Liver (tissue), 9 donors: Measurements from ENCODE around the gene SLC2A9. TPM values are rescaled to one million over a fixed set of nuclear protein-coding genes. Genes with fewer than 3 reads are reported as not detected.

Experiments
- DNase-seq: peaks from one replicate; pipeline ENCODE4 v3.0.0-alpha.2; 2017; ENCODE audit warnings: low spot score
- H3K27ac ChIP-seq, 2 donors: one replicate each; pipeline ENCODE4 v1.7.0; 2013; ENCODE audit warnings: inconsistent platforms in 2 of 2, low read length in 2 of 2, control low read depth in 1 of 2, low read depth in 1 of 2, mild to moderate bottlenecking in 1 of 2
- H3K27me3 ChIP-seq, 4 donors: one replicate each; pipeline versions ENCODE4 v1.6.1 to v1.7.0; 2013; ENCODE audit warnings: low read length in 3 of 4, inconsistent platforms in 1 of 4, mild to moderate bottlenecking in 1 of 4, moderate library complexity in 1 of 4; ENCODE audit not compliant: control insufficient read depth in 4 of 4, insufficient read depth in 4 of 4
- H3K36me3 ChIP-seq, 4 donors: one replicate each; pipeline versions ENCODE4 v1.6.1 to v1.7.0; 2013; ENCODE audit warnings: low read length in 3 of 4, mild to moderate bottlenecking in 3 of 4, low read depth in 1 of 4, moderate library complexity in 1 of 4; ENCODE audit not compliant: control insufficient read depth in 4 of 4, insufficient read depth in 3 of 4
- H3K4me1 ChIP-seq, 4 donors: one replicate each; pipeline versions ENCODE4 v1.6.1 to v1.7.0; 2013; ENCODE audit warnings: low read length in 3 of 4, mild to moderate bottlenecking in 3 of 4, moderate library complexity in 1 of 4; ENCODE audit not compliant: control insufficient read depth in 4 of 4, insufficient read depth in 4 of 4
- H3K4me3 ChIP-seq, 3 donors: one replicate each; pipeline versions ENCODE4 v1.6.1 to v1.7.0; 2013; ENCODE audit warnings: low read length in 3 of 3, control low read depth in 1 of 3, low read depth in 1 of 3, mild to moderate bottlenecking in 1 of 3
- H3K9ac ChIP-seq, 2 donors: one replicate each; pipeline ENCODE4 v1.7.0; 2013; ENCODE audit warnings: low read length in 2 of 2, mild to moderate bottlenecking in 2 of 2, moderate library complexity in 2 of 2, control low read depth in 1 of 2, low read depth in 1 of 2
- H3K9me3 ChIP-seq, 4 donors: one replicate each; pipeline versions ENCODE4 v1.6.1 to v1.7.0; 2013; ENCODE audit warnings: low read length in 3 of 4; ENCODE audit not compliant: control insufficient read depth in 4 of 4
- ATF3 ChIP-seq: IDR thresholded peaks from 2 replicates; pipeline ENCODE4 v1.6.1; 2016; ENCODE audit warnings: antibody characterized with exemption
- CTCF ChIP-seq: fragments of 150-350 bp; IDR thresholded peaks from 2 replicates; pipeline ENCODE4 v1.5.1; 2017; ENCODE audit warnings: improper control_type of control experiment, low read depth, low read length; ENCODE audit not compliant: missing input control
- EGR1 ChIP-seq, 2 donors: IDR thresholded peaks; 2 replicates each; pipeline ENCODE4 v1.6.1; 2016 to 2018; ENCODE audit warnings: antibody characterized with exemption in 2 of 2, low read depth in 2 of 2
- FOXA2 ChIP-seq: IDR thresholded peaks from 2 replicates; pipeline ENCODE4 v1.6.1; 2016; ENCODE audit warnings: antibody characterized with exemption
- GABPA ChIP-seq, 2 donors: IDR thresholded peaks in 1 of 2; conservative IDR thresholded peaks in 1 of 2; 2 replicates each; pipeline ENCODE4 v1.6.1; 2016; ENCODE audit warnings: antibody characterized with exemption in 2 of 2, mild to moderate bottlenecking in 1 of 2, moderate library complexity in 1 of 2
- HNF4A ChIP-seq, 2 donors: conservative IDR thresholded peaks; 2 replicates each; pipeline ENCODE4 v1.6.1; 2016; ENCODE audit warnings: antibody characterized with exemption in 2 of 2, mild to moderate bottlenecking in 2 of 2
- HNF4G ChIP-seq: IDR thresholded peaks from 2 replicates; pipeline ENCODE4 v1.6.1; 2016; ENCODE audit warnings: antibody characterized with exemption
- JUND ChIP-seq, 2 donors: IDR thresholded peaks; 2 replicates each; pipeline ENCODE4 v1.6.1; 2016; ENCODE audit warnings: antibody characterized with exemption in 2 of 2
- MAX ChIP-seq: IDR thresholded peaks from 2 replicates; pipeline ENCODE4 v1.6.1; 2016; ENCODE audit warnings: antibody characterized with exemption
- NR2F2 ChIP-seq: IDR thresholded peaks from 2 replicates; pipeline ENCODE4 v1.6.1; 2016; ENCODE audit warnings: antibody characterized with exemption
- RAD21 ChIP-seq, 2 donors: IDR thresholded peaks; 2 replicates each; pipeline ENCODE4 v1.6.1; 2016; ENCODE audit warnings: antibody characterized with exemption in 2 of 2, mild to moderate bottlenecking in 2 of 2
- REST ChIP-seq: IDR thresholded peaks from 2 replicates; pipeline ENCODE4 v1.6.1; 2016; ENCODE audit warnings: antibody characterized with exemption, mild to moderate bottlenecking
- RXRA ChIP-seq, 2 donors: IDR thresholded peaks; 2 replicates each; pipeline ENCODE4 v1.6.1; 2017 to 2018; ENCODE audit warnings: antibody characterized with exemption in 2 of 2, mild to moderate bottlenecking in 1 of 2
- SP1 ChIP-seq: IDR thresholded peaks from 2 replicates; pipeline ENCODE4 v1.6.1; 2018; ENCODE audit warnings: antibody characterized with exemption, mild to moderate bottlenecking
- YY1 ChIP-seq: IDR thresholded peaks from 2 replicates; pipeline ENCODE4 v1.6.1; 2016; ENCODE audit warnings: antibody characterized with exemption, mild to moderate bottlenecking
- ZBTB33 ChIP-seq: IDR thresholded peaks from 2 replicates; pipeline ENCODE4 v1.6.1; 2016; ENCODE audit warnings: antibody characterized with exemption
- WGBS: extraction: QIAGEN DNeasy Blood & Tissue Kit; methylation state at CpG from one replicate; pipeline ENCODE4 v1.1.7; 2013; 5-methylcytosine and 5-hydroxymethylcytosine counted together
- polyA plus RNA-seq, 2 donors: library from polyadenylated mRNA; stranded (reverse) in 1 of 2; unstranded in 1 of 2; fragments of 200-250 nt in 1 of 2; fragments of >200 nt in 1 of 2; fragmentation: Nextera tagmentation in 1 of 2; extraction: Ambion mirVana in 1 of 2; gene quantifications; one replicate each; pipeline versions ENCODE4 v1.2.1 to v1.2.3, GENCODE V29; 2013 to 2015
- total RNA-seq, 2 donors: library from RNA; depleted of rRNA; stranded (reverse); fragments of >200 nt; gene quantifications; one replicate each; pipeline ENCODE4 v1.2.3, GENCODE V29; 2014
- donor health status: healthy.
- donor health status: healthy.
- donor health status: healthy.
- donor health status: healthy.
- donor health status: healthy.

The SLC2A9 gene
- total and polyA plus RNA-seq, 4 donors = 6.2 to 49.0 (median 21.6) TPM

- 92% methylated on average over 11 of the region's 11 CpGs for WGBS
- Histone ChIP-seq H3K9me3 (no peaks in the 10 kb centered on the region), H3K4me1 (peaks cover 0 to 1% (median 0%) of the 10 kb centered on the region in 4 donors), H3K4me3 (no peak overlapping the region), H3K36me3 (peaks cover 2 to 10% (median 5%) of the 10 kb centered on the region in 4 donors), H3K27ac (no peak overlapping the region), H3K27me3 (no peaks in the 10 kb centered on the region), H3K9ac (no peak overlapping the region)
- DNase-seq = no peak
- no peak for TF ChIP-seq ATF3
- no peak for TF ChIP-seq RXRA (IDR thresholded peaks at IDR 0.05)
- no peak for TF ChIP-seq MAX
- TF ChIP-seq GABPA (IDR thresholded peaks at IDR 0.05 in 1 of 2, conservative IDR thresholded peaks at IDR 0.05 in 1 of 2) = no peak
- no peak for TF ChIP-seq YY1
- TF ChIP-seq EGR1 (IDR thresholded peaks at IDR 0.05; ENCODE audit: low read depth in 2 of 2) = no peak
- no peak for TF ChIP-seq HNF4A (conservative IDR thresholded peaks at IDR 0.05)
- TF ChIP-seq HNF4G = no peak
- TF ChIP-seq SP1 = no peak
- no peak for TF ChIP-seq ZBTB33
- no peak for TF ChIP-seq CTCF
- no peak for TF ChIP-seq NR2F2
- no peak for TF ChIP-seq RAD21 (IDR thresholded peaks at IDR 0.05)
- no peak for TF ChIP-seq REST
- no peak for TF ChIP-seq JUND (IDR thresholded peaks at IDR 0.05)
- no peak for TF ChIP-seq FOXA2
Measured at GRCh38 chr4:9977518-9978031, 43.7 kb downstream of the SLC2A9 start.

- no peak for DNase-seq
- no peak overlapping the region for H3K9ac ChIP-seq
- H3K27me3 ChIP-seq = no peaks in the 10 kb centered on the region
- H3K9me3 ChIP-seq = no peaks in the 10 kb centered on the region
- H3K4me1 ChIP-seq = peaks cover 0 to 1% (median 0%) of the 10 kb centered on the region in 4 donors
- no peak overlapping the region for H3K4me3 ChIP-seq
- H3K36me3 ChIP-seq = peaks cover 2 to 10% (median 5%) of the 10 kb centered on the region in 4 donors
- no peak for TF ChIP-seq MAX
- TF ChIP-seq EGR1 (IDR thresholded peaks at IDR 0.05; ENCODE audit: low read depth in 2 of 2) = no peak
- no peak overlapping the region for H3K27ac ChIP-seq
- WGBS = 96% methylated on average over 2 of the region's 2 CpGs
Measured at GRCh38 chr4:9976781-9977180, 44.5 kb downstream of the SLC2A9 start.
